NCI-H2227 (cell line): Measurements from ENCODE around the gene COX6B2.
"Not testable (repeated sequence)": the region's sequence is repeated elsewhere in the genome, so short reads cannot be mapped to it uniquely, and the experiment has no call there.

Experiments used
- DNase-seq: peaks from one replicate; lab custom pipeline; 2025; ENCODE audit not compliant: unreplicated experiment; lab: John Stamatoyannopoulos, UW

The COX6B2 gene, protein sequence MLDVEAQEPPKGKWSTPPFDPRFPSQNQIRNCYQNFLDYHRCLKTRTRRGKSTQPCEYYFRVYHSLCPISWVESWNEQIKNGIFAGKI

DNA sequence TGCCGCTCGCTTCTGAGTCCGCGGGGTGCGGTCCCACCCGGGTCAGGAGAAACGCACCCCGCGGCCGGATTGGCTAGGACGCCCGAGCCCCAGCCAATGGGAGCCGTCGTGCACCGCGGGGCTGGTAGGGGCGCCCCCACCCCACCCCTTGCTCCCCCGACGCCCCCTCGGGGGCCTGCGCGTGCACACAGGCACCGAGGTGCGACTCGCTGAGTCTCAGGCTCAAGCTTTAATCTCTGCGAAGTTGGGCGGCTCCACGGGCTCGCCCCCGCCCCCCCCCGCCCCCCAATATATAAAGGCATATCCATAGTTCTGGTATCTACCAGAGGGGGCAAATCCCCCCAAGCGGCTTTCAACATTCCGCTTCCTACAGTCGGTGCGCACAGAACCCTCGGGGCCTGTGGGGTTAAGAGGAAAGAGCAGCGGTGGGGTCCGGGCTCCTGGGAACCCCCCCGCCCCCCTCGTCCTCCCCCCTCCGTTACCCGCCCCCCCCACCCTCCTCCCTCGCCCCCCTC, at the start of gene COX6B2:
Gene COX6B2 (minus strand): TSS at position 22 of the 515 bp plus-strand sequence. CDS start 198 bp downstream, outside the sequence.
- no peak for DNase-seq

DNA sequence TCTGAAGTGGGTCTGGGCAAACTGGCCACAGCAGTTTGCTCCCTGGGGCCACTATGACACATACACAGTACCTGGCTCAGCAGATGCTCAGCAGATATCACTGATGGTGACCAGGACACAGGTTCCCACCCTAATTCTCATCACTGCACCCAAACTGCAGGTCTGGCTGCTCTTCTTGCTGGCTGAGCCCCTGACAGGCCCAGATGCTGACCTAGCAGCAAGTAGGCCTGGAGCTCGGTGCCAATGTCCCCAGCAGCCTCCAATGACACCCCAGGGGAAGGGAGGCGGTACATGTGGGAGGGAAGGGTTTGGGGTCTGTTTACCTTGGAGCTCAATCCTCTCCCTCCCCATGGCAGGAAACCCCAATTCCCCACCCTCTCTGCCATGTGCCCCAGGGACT, 48.0 kb upstream of the COX6B2 start:
- DNase-seq = no peak

DNA sequence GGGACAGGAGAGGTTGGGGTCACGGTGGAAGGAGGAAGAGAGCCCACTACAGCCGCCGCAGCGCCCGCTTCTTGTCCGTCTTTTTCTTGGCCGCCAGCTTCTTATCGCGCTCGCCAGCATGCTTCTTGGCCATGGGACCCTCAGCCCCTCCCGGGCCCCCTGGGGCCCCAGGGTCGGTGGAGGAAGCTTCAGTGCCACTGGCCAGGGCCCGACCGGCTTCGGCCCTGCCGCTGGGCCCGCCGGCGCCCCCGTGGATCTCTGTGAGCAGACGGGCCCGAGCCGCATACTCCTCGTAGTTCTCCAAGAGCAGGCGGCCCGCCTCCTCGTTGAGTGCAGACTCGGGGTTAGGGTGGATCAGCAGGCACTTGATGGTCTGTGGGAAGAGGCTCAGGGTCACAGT, 46.9 kb upstream of the COX6B2 start:
- not testable (repeated sequence) for DNase-seq

DNA sequence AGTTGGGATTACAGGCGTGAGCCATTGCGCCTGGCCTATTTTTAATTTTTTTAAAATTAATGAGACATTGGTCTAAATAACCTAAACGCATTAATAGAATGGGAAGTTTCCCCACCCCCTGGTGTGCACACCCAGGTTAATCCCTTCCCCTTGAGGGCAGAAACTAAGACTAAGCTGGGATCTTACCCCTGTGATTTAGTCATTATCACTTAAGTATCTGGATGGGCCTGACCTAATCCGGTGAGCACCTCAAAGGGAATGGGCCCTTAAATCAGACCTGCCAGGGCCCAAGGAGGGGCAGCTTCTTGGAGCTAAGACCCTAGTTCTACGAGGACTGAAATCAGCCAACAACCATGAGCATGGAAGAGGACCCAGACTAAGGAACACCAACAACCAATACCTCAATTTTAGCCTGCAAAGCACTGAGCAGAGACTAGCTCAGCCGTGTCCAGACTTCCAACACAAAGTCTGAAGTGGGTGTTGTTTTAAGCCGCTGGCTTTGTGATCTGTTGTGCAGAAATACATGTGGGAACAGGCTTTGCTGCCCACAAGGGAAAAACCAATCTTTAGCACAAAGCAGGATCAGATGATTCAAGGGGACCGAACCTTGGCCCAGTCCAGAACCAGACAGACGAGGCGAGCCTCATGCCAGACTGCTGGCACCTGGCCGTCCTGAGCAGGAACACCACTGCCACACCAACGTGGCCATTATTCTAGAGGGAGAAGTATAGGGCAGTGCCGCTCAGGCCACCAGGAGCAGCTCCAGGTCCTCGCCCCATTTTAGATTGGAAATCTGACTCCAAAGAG, 46.0 kb upstream of the COX6B2 start:
- DNase-seq = no peak

DNA sequence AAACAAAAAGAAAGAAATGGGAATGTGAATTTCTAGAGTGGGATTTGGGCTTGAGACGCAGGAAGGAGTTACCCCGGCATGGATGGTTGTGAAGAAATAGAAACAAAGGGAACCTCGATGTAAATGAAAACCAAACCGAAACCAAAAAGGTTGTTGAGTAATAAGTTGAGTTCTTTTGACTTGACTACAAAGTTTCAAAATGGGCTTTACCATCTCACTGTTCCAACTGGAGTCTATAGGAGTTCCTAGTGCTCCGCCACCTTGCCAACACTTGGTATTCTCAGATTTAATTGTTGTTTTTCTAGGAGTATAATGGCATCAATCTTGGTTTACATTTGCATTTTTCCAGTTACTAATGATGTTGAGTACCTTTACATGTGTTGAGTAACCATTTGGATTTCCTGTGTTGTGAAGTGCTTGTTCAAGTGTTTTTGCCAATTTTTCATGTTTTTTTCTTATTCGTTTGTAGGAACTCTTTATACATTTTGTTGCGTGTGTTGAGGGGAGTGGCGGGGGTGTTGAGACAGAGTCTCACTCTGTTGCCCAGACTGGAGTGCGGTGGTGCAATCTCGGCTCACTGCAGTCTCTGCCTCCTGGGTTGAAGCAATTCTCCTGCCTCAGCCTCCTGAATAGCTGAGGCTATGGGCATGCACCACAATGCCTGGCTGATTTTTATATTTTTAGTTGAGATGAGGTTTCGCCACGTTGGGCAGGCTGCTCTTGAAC, 43.8 kb upstream of the COX6B2 start:
- no peak for DNase-seq

DNA sequence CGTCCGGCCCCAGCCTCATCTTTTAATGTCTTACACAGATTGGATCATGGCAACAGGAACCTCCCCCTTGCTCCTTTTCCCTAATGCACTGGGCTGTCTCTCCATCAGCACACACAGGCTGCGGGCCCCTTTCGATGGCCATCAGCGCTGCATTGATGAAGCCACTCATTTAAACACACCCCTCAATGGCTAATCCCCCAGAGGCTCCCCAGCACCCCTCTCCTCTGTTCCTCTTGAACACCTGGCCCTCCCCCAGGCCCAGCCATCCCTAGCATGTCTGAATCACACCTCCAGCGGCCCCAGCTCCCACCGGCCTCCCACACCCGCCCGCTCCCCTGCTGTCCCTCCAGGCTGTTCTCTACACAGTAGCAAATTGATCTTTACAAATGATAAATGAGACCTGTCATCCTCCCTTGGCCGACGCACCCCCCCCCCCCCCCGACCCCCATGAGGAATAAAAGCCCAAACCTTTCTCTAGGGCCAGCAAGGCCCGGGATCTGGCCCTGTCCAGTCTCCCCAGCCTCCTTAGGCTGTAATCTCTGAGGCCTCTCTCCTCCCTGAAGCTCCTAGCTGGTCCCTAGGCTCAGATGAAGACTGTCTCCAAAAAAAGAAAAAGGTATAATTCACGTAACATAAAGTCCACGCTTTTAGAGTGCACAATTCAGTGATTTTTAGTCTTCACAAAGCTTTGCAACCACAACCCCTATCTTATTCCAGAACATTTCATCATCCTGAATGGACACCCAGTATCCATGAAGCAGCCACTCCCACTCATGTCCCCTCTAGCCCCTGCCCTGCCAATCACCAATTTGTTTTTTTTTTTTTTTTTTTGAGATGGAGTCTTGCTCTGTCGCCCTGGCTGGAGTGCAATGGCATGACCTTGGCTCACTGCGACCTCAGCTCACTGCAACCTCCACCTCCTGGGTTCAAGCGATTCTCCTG, 38.6 kb upstream of the COX6B2 start:
- peak; percentile 70 for DNase-seq

DNA sequence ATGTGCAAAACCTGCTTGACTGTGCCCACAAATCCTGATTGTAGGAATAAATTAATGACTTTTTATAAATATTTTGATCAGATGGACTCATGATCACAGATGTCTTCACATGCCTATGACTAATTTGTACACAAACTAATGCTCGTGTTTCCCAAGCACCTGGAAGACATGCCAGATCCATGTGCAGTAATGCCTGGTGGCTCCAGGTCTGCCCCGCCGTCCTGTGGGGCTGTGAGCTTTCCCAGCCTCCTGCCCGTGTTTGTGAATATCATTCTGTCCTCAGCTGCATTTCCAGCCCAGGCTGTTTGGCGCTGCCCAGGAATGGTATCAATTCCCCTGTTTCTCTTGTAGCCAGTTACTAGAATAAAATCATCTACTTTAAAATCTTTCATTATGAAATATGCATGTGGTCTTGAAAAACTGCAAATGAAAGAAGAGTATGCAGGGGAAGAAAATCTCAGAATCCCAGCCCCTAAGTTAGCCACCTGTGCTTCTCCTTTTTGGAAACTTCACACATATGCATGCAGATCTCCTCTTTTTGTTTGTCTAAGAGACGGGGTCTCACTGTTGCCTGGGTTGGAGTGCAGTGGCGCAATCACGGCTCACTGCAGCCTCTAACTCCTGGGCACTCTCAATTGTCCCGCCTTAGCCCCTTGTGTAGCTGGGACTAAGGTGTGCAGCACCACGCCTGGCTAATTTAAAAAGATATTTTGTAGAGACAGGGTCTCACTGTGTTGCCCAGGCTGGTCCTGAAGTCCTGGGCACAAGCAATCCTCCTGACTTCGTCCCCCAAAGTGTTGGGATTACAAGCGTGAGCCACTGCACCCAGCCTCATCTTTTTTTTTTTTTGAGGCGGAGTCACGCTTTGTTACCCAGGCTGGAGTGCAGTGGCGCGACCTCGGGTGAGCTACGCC, 37.4 kb upstream of the COX6B2 start:
- DNase-seq = no peak

DNA sequence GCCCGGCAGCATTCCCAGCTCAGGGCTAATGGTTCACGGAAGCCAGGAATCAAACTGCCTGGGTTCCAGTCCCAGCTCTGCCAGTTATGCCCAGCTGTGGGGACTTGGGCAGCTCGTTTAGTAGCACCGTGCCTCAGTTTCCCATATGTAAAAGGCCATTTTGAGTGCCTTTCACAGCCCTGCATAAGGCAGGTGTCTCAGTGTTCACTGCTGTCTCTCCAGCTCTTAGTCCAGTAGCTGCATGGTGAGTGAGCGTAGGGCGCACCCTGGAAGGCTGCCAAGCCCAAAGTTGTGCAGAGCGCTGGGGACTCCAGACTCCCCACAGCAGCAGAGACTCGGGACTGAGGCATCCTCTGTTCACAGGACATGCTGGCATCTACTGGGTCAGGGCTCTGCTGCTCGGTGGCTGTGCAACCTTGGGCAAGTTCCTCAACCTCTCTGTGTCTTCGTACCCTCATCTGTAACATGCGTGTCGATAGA, 36.7 kb upstream of the COX6B2 start:
- no peak for DNase-seq

DNA sequence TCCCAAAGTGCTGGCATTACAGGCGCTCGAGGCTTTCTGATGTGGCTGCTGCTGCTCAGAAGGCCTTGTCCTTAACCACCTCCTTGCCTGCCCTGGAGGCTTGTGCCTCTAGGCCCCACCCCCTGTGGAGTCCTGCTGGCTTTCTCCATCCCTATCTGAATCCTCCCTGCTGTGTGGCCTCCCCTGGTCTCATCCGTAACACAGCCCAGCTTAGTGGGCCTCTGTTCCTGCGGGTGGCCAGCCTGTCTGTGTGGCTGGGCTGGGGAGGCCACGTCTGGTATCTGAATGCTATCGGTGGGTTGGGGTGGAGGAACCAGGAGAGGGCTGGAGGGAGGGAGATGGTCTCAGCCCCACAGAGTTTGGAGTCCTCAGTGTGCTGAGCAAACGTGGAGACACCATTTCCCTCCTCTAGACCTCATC, 36.0 kb upstream of the COX6B2 start:
- no peak for DNase-seq

DNA sequence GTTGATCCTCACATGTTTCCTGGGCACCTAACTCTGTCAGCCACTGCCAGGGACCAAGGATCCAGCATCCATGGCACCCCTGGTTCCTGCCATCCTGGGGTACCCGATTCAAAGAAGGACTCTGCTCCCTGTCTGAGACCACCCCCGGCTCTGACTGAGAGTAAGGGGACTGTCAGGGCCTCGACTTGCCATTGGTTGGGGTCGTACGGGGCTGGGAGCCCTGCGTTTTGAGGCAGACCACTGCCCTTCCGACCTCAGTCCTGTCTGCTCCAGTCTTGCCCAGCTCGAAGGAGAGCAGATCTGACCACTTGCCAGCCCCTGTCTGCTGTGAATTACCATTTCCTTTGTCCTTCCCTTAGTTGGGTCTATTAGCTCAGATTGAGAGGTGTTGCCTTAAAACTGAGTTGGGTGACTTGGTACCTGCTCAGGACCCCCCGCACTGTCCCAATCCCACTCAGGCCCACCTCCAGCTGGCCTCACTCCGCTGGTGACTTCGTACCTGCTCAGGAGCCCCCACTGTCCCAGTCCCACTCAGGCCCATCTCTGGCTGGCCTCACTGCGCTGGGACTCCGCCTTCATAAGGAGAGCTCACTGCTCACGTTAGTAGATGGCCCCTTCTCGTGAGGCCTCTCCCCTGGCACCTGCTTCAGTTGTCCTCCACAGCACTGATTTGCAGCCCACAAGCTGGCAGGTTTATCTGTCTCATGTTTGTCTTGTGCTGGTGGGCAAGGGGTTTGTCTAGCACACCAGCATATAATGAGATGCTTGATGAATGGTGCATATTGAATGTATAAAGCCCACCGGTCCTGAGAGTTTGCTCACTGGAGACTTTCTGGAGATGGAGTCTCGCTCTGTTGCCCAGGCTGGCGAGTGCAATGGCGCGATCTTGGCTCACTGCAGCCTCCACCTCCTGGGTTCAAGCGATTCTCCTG, 35.1 kb upstream of the COX6B2 start:
- DNase-seq = no peak

DNA sequence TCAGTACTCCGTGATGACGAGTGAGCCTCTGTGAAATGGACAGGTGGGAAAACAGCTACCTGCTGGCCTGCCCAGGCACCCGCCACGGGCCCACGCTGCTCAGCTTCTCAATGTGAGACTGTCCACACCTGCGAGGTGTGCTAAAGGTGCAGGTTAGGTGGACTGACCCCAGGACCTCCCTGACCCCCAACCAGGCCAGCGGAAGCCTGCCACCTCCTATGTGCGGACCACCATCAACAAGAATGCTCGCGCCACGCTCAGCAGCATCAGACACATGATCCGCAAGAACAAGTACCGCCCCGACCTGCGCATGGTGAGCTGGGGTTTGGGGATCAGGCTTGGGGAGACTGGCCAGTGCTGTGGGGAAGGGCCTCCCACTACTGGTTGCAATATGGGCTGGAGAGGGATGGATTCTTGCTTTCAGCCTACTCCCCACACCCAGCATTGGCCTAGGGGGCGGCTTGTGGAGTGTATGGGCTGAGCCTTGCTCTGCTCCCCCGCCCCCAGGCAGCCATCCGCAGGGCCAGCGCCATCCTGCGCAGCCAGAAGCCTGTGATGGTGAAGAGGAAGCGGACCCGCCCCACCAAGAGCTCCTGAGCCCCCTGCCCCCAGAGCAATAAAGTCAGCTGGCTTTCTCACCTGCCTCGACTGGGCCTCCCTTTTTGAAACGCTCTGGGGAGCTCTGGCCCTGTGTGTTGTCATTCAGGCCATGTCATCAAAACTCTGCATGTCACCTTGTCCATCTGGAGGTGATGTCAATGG, 33.4 kb upstream of the COX6B2 start:
- no peak for DNase-seq

DNA sequence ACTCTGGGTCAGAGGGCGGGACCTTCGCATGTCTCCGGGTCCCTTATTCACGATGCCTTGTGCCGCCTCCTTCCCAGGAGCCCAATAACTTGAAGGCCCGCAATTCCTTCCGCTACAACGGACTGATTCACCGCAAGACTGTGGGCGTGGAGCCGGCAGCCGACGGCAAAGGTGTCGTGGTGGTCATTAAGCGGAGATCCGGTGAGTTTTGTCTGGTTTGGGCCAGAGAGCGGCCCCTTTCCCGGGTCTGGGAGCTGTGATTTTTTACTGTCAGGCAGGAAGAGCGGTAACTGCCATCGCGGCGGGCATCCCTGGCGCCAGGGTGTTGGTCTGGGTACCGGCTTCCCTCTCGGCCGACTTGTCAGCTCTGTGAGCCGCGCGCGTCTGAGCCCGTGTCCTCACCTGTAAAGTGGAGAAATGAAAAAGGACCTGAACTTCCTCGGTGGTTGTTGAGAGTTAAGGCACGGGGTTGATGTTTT, 32.0 kb upstream of the COX6B2 start:
- no peak for DNase-seq

DNA sequence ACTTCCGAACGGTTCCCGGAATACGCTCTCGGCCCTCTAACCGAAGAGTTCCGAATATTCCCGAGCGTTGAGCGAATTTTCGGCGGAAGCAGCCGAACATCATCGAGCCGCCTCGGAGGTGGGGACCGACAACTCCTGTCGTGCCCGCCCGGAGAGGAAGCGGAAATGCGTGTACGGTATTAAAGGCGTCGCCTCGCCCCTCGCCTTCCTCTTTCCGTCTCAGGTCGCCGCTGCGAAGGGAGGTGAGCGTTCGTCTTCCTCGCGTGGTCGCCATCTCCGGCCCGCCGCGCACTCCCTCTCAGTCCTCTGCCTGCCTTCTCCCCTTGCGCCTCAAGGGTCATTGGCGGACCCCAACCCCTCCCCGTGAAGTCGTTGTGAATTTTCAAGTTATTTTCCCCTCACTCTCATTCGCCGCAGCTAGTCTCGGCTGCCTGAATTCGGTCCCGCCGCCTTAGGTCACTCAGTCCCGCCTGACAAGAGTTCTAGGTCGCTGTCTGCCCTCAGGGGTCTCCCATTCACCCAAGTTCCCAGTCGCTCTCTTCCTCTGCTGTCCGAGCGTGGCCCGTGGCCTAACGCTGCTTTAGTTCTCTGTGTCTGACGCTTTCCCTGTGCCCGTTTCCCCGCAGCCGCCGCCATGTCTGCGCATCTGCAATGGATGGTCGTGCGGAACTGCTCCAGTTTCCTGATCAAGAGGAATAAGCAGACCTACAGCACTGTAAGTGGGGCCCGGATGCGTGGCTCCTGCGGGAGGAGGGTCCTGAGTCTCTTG, 31.4 kb upstream of the COX6B2 start, which contains the start of gene RPL28:
Gene RPL28 (plus strand): TSS at position 209 of the 769 bp plus-strand sequence. CDS start 426 bp downstream, at position 635.
- peak; percentile 100 for DNase-seq

DNA sequence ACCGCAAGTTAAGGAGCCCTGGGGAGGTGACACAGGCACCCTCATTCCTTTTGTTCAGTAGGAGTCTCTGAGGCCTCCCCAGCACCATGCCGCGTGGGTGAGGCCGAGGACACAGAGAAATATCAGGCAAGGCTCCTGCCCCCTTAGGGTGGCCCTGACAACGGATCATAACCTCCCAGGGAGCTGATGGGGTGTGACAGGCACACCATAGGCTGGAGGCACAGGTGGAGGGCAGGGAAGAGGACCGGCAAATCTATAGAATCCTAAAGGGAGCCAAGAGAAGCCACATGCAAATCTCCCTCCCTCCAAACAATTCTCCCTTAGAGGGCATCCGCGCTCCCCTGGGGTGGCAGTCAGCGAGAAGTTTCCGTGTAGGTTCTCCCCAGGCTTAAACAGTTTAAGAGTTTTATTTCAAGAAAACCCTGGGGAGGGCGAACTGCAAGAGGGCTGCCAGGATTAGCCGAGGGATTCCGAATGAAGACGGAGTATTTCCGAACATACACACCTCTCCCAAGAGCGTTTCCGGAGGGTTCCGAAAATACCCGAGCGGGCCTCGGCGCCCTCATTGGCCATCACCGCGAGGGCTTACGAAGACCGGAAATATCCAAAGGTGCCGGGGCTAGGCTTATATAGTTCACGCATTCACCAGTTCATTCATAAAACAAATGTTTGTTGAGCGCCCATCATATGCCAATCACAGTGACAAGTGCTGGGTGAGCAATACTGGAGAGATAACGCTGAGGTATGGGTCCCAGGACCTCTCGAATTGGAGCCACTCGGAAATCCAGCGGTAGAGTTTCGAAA, 30.6 kb upstream of the COX6B2 start:
- DNase-seq = peak; percentile 100

DNA sequence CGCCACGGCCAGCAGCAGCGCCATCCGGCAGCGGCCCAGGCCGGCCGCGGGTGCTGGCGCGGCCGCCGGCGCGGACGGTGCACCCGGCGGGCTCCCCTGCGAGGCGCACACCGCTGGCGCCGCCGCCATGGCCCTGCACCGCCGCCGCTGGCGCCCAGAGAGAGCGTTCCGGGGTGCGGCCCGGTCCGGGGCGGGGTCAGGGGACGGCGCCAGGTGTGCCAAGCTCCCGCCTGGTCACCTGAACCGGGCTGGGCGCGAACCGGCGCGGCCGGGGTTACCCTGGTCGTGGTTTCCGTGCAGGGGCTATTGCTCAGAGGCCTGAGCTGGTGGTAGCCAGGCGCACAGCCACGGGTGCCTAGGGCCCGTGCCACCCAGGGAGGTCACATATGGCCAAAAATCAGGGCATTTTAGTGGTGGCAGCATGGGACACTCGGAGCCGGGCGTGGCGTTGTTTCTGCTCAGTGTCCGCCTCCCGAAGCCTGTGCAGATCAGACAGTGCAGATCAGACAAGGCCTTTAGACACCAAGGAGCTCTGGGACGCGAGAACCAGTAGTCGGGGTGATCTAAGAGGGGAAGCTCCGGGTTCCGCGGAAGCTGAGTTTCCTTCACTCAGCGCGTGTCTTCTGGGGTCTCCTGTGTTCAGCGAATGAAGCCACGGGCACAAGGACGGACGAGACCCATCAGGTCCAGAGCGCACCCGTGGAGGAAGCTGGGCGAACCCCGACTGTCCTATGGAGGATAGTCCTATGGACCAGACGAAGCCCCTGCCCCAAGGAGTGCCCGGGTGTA, 29.8 kb upstream of the COX6B2 start, which contains the start of gene TMEM238:
Gene TMEM238 (minus strand): TSS at position 162 of the 789 bp plus-strand sequence. CDS start 33 bp downstream, at position 129.
- DNase-seq = peak; percentile 69
